ENCODE results near the gene TCF20. TPM values are rescaled to one million over a fixed set of nuclear protein-coding genes. Genes with fewer than 3 reads are reported as not detected.

The TCF20 gene
- 10 to 100 TPM; 25.2 to 27.9 (median 26.6) TPM for polyA plus RNA-seq (ENCODE audit: insufficient read length in 4 of 4)

- DNase-seq (ENCODE audit: low read depth in 4 of 4, low spot score in 3 of 4) = no peak
Observed at GRCh38 chr22:42270510-42271190, at the start of gene TCF20. Gene TCF20, minus strand, starts transcription at chr22:42270653. Its CDS starts 55,348 bp downstream, at chr22:42215305.

GRCh38 chr22:42319386-42319785 lies 48.9 kb upstream of the TCF20 start:
- no peak for DNase-seq (ENCODE audit: low read depth in 4 of 4, low spot score in 3 of 4)

- DNase-seq (ENCODE audit: low read depth in 4 of 4, low spot score in 3 of 4) = no peak
Observed at GRCh38 chr22:42318967-42319366, 48.5 kb upstream of the TCF20 start.

GRCh38 chr22:42317691-42318547 lies 47.5 kb upstream of the TCF20 start:
- DNase-seq (ENCODE audit: low read depth in 4 of 4, low spot score in 3 of 4) = no peak

GRCh38 chr22:42317008-42317407 lies 46.6 kb upstream of the TCF20 start:
- DNase-seq (ENCODE audit: low read depth in 4 of 4, low spot score in 3 of 4) = no peak

- DNase-seq (ENCODE audit: low read depth in 4 of 4, low spot score in 3 of 4) = no peak
Observed at GRCh38 chr22:42315392-42315756, 44.9 kb upstream of the TCF20 start.

GRCh38 chr22:42314709-42315391 lies 44.4 kb upstream of the TCF20 start:
- DNase-seq (ENCODE audit: low read depth in 4 of 4, low spot score in 3 of 4) = no peak

- DNase-seq (ENCODE audit: low read depth in 4 of 4, low spot score in 3 of 4) = no peak
Observed at GRCh38 chr22:42313804-42314581, 43.5 kb upstream of the TCF20 start.

GRCh38 chr22:42313204-42313603 lies 42.8 kb upstream of the TCF20 start:
- DNase-seq (ENCODE audit: low read depth in 4 of 4, low spot score in 3 of 4) = no peak

- no peak for DNase-seq (ENCODE audit: low read depth in 4 of 4, low spot score in 3 of 4)
Observed at GRCh38 chr22:42310291-42311015, 40.0 kb upstream of the TCF20 start.

GRCh38 chr22:42309865-42310264 lies 39.4 kb upstream of the TCF20 start:
- DNase-seq (ENCODE audit: low read depth in 4 of 4, low spot score in 3 of 4) = no peak

- no peak for DNase-seq (ENCODE audit: low read depth in 4 of 4, low spot score in 3 of 4)
Observed at GRCh38 chr22:42308892-42309468, 38.5 kb upstream of the TCF20 start.

GRCh38 chr22:42307806-42308563 lies 37.5 kb upstream of the TCF20 start:
- no peak for DNase-seq (ENCODE audit: low read depth in 4 of 4, low spot score in 3 of 4)

GRCh38 chr22:42306010-42306409 lies 35.6 kb upstream of the TCF20 start:
- no peak for DNase-seq (ENCODE audit: low read depth in 4 of 4, low spot score in 3 of 4)

GRCh38 chr22:42304324-42304790 lies 33.9 kb upstream of the TCF20 start:
- DNase-seq (ENCODE audit: low read depth in 4 of 4, low spot score in 3 of 4) = no peak

- peak in 1 of 4 donors; percentile 48 for DNase-seq (ENCODE audit: low read depth in 4 of 4, low spot score in 3 of 4)
Observed at GRCh38 chr22:42303396-42304323, 33.2 kb upstream of the TCF20 start.

- no peak for DNase-seq (ENCODE audit: low read depth in 4 of 4, low spot score in 3 of 4)
Observed at GRCh38 chr22:42301742-42302102, 31.3 kb upstream of the TCF20 start.

Measured in right renal pelvis (tissue), 4 donors.